ENCODE measurements around the gene DCST1.

GRCh38 chr1:154987326-154987725 is 46.3 kb upstream of the DCST1 start:
- no peak for TF ChIP-seq REST (IDR thresholded peaks at IDR 0.05; ENCODE audit: insufficient read depth in 1 of 2, low read depth in 2 of 2, low read length in 2 of 2)
- TF ChIP-seq POLR2AphosphoS5 (IDR thresholded peaks at IDR 0.05; ENCODE audit: low read depth, low read length), result no peak
- TF ChIP-seq SIN3A (IDR thresholded peaks at IDR 0.05; ENCODE audit: borderline replicate concordance, insufficient read depth, low read length), result no peak

Measured in PFSK-1 (cell line).